Midbrain (tissue), 1 donor: ENCODE measurements around the gene MYCL.
"Not testable (repeated sequence)": the region's sequence is repeated elsewhere in the genome, so short reads cannot be mapped to it uniquely, and the experiment has no call there.

ENCODE experiments used
- DNase-seq: peaks from one replicate; lab custom pipeline; 2025; lab: John Stamatoyannopoulos, UW

Gene MYCL

DNA sequence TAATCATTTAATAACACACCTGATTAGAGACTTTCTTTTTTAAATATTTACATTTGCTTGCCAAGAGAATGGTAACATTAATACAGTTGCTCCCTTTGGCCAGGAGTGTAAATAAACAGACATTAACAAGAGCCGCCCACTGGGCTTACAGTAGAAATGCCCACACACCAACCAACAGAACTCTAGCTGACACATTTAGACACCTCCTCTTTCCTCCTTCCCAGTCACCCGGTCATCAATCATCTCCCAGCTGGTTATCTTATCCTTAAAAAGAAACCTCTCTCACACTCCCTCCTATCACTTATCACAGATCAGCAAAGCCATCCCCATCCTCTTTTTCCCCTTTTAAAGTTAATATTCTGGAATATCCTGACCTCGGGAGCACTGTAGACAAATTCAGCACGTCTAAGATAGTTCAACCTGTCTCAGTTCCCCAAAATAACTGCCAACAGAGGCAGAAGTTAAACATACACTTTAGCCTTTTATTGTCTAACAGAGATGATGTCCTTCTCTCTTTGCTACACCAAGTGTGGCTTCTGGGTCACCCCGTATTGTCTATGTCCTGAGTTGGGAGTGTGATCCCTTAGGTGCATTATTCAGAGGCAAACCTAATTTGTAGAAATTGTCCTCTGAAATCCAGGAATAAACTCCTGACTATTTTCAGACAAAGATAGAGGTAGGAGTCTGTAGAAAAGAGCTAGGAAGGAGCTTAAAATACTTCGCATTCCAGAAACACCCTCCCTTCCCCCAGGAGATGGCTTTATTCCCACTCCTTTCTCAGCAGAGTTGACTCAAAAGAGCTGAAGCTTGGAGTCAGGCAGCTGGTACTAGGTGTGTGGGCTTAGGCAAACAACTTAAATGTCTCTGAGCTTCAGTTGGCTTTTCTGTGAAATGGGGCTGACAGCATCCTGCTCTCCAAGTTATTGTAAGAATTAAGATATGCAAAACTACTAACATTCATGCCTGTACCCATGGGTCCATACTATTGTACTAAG lies 8.8 kb downstream of the MYCL start:
- no peak for DNase-seq

DNA sequence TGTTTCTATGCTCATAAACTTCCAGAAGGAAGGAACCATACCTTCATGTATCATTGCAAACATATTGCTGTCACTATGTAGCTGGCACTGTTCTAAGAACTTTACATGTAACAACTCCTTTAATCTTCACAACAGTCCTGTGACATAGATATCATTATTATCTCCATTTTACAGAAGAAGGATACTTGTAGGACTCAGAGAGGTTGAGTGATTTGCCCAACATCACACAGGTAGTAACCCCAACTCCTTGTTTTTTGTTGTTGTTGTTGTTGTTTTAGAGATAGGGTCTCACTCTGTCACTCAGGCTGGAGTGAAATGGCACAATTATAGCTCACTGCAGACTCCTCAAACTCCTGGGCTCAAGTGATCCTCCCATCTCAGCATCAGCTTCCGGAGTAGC lies 10.8 kb downstream of the MYCL start:
- no peak for DNase-seq

DNA sequence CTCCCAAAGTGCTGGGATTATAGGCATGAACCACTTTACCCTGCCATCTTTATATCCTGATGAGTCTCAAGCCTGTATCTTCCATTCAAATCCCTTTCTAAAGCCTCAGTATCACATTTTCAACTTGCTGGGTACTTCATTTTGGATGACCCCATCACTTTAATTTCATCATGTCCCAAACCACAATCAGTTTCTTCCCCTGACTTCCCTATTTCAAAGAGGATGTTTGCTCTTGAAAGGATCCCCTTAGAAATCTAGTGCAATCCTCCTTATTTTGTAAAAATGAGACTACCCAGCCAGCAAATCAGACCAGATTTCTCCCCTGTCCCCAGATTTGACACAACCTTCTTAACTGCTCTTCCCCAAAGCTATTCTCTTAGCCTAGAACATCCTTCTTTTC lies 11.4 kb downstream of the MYCL start:
- peak; percentile 12 for DNase-seq

DNA sequence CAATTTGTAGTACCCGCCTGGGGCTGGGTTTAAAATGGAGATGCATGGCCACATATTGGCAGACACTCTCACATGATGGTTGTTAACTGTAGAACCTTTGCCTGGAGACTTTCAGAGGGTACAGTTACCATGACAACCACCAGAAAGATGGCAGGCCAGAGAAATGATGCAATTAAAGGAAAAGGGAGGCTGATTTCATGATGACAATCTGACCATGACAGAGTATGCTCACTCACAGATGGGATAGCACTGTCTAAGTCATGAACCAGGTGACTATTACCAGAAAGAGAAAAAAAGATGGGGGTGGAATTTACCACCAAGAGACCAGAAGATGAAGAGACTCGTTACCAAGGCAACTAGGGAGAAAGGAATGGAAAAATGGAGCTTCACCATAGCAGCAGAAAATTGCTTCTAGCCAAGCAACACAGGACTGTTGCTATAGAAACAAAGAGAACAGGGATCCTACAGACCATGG lies 14.9 kb downstream of the MYCL start:
- DNase-seq: peak; percentile 17

DNA sequence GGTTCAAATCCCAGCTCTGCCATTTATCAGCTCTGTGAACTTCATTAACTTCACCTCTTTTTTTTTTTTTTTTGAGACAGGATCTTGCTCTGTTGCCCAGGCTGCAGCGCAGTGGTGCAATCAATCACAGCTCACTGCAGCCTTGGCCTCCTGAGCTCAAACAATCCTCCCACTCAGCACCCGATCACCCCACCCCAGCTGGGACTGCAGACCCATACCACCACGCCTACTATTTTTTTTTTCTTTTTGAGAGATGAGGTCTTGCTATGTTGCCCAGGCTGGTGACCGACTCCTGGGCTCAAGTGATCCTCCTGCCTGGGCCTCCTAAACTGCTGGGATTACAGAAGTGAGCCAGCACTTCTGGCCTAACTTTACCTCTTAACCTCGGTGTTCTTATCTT lies 16.2 kb downstream of the MYCL start:
- DNase-seq: no peak

DNA sequence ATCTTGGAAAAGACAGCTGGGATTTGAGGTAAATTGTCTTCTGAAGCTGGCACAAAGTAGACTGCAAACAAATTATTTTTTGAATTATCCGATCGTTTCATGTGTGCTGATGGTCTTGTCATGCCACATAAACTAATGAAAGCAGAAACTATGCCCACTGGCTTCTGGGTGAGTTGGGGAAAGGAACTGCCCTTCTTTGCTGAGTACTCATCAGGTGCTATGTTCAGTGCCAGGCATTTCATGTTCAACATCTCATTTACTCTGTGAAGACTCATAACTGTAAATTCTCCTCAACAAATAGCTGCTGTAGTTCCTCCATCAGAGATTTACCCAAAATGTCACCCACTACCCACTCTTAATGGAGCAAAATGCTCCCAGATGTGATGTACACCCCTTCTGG lies 19.6 kb downstream of the MYCL start:
- DNase-seq: no peak

DNA sequence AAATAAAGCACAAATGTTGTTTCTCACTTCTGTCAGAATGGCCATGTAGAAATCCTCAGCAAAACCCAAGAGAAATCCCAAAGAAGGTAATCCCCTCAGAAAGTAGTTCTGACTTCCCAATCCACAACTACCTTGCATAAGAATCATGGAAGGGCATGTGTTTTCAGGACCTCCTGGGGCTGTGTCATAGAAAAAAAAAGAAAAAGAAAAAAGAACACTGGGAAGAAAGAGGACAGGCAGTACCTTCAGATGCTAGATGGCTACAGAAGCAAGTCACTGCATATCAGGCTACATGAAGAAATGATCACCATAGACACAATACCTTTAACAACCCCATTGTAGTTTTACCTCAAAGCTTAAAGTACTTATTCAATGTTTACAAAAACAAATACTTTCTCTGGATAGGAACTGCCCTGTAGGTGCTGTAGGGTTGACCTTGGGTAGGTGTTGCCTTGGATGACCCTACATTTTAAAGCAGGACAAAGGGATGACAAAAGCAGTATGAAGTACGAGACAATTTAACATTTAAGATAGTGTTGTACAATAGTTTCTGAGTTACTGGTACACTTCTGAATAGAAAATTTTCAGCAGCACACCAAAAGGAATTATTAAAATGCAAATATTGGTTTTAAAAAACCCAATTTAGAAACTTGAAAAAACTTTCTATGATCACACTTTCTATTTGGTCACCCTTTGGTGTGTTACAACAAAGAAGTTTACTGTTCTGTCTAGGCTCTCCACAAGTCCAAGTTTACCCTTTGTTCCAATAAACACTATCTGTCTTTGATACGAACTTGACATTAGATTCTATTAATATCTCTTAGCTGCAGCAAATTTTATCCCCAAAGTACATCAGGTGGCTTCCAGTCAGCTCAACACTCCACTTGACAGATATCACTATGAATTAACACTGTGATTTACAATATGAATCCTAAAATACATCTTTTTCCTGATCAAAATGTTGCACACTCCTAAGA lies 23.4 kb downstream of the MYCL start:
- no peak for DNase-seq

DNA sequence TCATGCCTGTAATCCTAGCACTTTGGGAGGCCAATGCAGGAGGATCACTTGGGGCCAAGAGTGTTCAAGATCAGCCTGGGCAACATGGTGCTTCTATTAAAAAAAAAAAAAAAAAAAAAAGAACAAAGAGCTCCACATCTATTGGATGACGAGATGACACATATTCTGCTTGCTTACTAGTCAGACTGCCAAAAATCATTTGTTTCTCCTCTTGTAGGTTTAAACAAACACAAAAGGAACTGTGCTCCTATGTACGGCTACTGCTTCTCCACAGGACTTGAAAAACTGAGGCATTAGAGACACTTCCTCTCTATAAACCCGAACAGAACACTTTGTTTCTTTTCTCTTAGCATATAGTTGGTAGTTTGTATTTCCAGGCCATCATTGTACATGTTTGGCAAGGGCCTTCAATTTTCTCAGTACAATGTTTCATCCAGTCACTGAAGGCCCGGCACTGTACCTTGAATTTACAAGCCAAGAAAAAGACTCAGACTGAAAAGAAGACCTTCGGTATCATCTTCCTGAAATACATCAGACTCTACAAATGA lies 24.4 kb downstream of the MYCL start:
- peak; percentile 57 for DNase-seq

DNA sequence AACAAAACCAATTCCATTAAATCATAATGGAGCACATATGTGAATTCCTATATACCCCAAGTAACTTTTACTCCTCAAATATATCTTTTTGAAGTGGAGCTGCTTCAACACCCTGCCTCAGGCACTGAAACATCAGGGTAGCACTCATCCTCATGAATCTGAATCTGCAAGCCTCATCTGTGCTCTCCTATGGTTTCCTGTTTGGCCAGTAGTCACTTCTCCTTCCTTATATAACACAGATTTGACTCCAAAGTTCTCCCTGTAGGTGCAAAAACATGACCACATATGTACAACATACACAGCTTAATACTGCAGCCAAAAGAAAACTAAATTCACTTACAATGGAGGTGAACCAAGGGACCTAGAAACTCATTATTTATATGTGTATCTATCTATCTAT lies 25.6 kb downstream of the MYCL start:
- DNase-seq: peak; percentile 27

DNA sequence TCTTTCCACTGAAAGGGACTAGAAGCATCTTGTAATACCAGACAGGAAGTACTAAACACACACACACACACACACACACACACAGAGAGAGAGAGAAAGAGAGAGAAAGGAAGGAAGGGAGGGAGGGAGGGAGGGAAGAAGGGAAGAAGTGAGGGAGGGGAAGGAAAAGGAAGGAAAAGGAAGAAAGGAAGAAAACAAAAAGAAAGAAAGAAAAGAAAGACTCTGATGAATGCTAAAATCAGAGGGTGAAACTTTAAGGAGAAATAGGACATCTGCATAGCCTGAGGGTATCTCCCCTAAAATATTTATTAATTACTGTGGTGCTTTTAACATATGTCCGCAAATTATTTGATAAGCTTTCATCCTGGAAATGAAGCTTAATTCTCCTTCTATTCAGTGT lies 29.0 kb downstream of the MYCL start:
- no peak for DNase-seq

DNA sequence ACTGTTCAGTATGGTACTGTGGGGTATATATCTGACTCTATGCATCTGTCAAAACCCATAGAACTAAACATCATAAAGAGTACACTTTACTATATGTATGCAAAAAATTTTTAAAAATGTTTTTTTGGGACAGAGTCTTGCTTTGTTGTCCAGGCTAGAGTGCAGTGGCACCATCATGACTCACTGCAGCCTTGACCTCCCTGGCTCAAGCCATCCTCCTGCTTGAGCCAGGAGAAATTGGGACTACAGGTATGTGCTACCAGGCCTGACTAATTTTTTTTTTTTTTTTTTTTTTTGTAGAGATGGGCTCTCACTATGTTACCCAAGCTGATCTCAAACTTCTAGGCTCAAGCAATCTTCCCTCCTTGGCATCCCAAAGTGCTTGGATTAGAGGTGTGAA lies 29.9 kb downstream of the MYCL start:
- no peak for DNase-seq

DNA sequence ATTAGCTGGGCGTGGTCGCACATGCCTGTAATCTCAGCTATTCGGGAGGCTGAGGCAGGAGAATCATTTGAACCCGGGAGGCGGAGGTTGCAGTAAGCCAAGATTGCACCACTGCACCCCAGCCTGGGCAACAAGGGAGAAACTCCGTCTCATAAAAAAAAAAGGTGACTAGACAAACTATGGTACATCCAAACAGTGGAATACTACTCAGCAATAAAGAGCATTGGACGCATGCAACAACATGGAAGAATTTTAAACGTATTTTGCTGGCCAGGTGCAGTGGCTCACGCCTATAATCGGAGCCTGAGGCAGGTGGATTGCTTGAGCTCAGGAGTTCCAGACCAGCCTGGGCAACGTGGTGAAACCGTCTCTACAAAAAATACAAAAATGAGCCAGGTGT lies 30.7 kb downstream of the MYCL start:
- DNase-seq: not testable (repeated sequence)

DNA sequence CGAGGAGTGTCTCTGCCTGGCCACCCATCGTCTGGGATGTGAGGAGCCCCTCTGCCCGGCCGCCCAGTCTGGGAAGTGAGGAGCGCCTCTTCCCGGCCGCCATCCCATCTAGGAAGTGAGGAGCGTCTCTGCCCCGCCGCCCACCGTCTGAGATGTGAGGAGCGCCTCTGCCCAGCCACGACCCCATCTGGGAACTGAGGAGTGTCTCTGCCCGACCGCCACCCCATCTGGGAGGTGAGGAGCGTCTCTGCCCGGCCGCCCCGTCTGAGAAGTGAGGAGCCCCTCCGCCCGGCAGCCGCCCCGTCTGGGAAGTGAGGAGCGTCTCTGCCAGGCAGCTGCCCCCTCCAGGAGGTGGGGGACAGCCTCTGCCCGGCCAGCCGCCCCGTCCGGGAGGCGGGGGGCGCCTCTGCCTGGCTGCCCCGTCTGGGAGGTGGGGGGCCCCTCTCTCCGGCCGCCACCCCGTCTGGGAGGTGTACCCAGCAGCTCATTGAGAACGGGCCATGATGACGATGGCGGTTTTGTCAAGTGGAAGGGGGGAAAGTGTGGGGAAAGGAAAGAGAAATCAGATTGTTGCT lies 32.1 kb downstream of the MYCL start:
- not testable (repeated sequence) for DNase-seq

DNA sequence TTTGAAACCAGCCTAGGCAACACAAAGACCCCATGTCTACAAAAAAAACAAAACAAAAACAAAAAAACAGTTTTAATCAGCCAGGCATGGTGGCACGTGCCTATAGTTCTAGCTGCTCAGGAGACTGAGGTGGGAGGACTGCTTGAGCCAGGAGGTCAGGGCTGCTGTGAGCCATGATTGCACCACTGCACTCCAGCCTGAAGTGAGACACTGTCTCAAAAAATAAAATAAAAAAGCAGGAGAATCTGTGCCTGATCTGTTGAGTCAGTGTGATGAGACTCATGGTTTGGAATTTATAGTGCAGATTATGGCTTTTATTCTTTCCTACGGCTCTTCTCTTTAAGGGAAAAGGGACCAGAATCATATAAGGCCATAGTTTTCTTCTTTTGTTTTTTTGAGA lies 35.0 kb downstream of the MYCL start:
- DNase-seq: no peak

DNA sequence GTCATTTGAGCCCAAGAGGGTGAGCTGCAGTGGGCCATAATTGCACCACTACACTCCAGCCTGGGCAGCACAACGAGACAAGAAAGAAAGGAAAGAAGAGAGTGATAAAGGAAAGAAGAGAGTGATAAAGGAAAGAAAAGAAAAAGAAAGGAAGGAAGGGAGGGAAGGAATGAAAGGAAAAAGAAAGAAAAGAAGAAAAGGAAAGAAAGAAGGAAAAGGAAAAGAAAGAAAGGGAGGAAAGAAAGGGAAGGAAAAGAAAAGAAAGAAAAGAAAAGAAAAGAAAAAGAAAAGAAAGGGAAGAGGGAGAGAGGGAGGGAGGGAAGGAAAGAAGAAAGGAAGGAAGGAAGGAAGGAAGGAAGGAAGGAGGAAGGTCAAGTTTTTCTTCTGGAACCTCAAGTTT lies 36.0 kb downstream of the MYCL start:
- no peak for DNase-seq

DNA sequence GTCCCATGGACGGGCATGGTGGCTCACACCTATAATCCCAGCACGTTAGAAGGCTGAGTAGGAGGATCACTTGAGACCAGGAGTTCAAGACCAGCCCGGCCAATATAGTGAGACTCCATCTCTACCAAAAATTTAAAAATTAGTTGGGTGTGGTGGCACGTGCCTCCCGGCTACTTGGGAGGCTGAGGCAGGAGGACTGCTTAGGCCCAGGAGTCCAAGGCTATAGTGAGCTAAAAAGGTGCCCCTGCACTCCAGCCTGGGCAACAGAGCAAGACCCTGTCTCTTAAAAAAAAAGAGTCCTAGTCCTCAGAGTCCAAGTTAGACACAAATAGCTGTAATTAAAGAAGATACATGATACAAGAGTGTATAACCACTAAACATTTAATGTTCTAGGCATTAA lies 38.5 kb downstream of the MYCL start:
- no peak for DNase-seq

DNA sequence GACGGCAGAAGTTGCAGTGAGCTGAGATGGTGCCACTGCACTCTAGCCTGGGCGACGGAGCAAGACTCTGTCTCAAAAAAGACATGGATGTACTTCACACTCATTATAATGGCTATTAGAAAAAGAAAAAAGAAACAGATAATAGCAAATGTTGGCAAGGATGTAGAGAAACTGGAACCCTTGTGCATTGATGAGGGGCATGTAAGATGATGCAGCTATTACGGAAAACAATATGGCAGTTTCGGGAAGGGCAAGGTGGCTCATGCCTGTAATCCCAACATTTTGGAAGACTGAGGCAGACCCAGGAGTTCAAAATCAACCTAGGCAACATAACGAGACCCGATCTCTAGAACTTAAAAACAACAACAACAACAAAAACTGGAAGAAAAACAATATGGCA lies 40.7 kb downstream of the MYCL start:
- no peak for DNase-seq

DNA sequence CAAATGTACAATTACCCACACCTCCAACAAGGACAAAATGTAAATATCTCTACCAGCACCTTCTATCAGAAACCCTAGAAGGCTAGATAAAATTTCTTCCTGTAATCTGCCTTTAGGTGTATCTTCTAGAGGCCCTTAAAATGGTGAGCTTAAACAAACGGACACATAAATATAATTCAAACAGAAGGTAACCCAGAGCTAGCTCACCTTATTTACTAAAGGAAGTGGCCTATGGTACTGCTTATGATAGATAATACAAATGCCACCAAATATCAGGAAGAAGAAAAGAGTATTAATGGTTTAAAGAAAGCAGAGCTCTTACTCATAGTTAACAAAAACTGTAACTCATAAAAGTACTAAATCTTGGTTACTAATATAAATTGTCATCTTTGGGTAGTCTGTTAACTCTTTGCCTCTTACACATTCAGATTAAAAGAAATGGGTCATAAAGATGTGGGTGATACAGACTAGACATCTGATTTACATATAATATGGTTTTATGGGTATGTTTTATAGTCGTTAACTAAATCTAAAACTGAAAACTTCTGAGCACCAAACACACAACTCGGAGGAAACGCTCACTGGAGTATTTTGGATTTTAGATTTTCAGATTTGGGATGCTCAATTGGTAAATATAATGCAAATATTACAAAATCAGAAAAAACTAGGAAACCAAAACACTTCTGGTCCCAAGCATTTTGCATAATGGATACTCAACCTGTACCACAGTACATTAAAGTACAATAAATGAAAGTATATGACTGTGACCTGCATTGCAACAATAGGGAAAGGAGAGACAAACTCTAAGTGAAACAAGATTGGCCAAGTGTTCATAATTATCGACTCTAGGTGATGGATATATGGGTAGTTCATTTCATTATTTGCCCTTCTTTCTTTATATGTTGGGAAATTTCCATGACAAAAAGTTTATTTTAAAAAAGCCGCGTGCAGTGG lies 41.6 kb downstream of the MYCL start:
- DNase-seq: no peak

DNA sequence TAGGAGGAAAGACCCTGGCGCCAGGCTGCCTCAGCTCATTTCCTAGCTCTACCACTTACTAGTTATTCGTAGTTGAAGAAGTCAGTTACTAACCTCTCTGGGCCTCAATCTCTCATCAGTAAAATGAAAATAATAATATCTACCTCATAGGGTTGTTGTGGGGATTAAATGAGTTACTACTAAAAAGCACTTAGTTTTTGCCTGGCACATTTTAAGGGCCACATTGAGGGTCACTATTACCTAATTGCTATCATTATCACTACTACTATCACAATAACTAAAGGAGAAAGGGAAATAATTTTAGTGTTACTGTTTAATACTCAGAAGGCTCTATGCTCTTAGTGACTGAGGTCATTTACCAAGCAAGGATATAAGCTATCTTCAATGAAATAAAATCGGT lies 43.4 kb downstream of the MYCL start:
- DNase-seq: no peak

DNA sequence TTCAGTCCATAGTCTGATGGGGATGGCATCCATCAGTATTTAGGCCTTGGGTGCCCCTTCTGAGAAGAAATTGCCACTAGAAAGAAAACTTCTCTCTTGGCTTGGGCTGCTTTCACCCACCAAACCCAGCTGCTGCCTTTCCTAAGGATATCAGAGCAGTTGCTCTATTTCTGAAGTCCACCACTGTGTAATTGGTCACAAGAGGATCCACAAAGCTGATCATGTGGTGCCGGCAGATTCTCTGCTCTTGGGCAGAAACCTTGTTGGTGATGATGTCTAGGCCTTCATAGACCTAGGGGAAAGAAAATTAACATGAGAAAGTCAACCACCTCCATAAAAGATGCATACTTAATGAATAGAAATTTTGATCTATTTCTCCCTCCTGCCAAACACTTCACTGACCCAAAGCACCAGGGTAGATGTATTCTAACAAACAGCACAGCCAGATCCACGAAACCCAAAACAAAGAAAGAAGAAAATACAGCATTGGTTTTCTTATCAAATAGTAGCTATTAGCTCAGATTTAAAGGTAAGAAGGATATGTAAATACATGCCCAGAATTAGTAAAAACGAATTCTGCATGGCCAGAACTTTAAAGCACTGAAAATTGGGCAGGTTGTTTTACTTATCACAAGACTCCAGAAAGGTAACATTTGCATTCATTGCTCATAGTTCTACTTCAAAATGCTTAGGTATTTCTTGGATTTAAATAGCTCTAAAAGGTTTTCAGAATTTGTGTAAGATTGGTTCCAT lies 44.4 kb downstream of the MYCL start:
- DNase-seq: no peak
